ENCODE data around the gene NELL2. TPM values are rescaled to one million over a fixed set of nuclear protein-coding genes. Genes with fewer than 3 reads are reported as not detected.

The NELL2 gene
- total RNA-seq, 4 donors from 2014 or later: 1.1 to 22.9 (median 15.6) TPM

DNA sequence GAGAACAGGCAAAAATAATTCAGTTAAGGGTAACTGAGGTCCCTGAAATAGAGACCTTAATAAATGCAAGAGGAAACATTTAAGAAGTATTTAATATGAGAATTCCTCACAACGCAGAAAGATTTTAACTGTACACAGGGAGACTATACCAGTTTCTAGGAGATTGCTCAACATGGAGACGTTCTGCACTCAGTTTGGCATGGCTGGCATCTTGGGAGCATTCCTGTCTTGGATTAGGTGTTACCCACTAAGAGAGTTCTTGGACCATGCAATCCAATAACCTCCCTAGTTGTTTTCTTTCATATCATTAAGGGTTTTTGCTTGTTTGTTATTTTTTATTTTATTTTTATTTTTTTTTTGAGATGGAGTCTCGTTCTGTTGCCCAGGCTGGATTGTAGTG lies 302.4 kb downstream of the NELL2 start:
- DNase-seq (ENCODE audit: low spot score) (no peak), ATAC-seq (ENCODE audit: low FRiP score) (no peak)
- no peak for TF ChIP-seq CTCF (IDR thresholded peaks at IDR 0.05)

DNA sequence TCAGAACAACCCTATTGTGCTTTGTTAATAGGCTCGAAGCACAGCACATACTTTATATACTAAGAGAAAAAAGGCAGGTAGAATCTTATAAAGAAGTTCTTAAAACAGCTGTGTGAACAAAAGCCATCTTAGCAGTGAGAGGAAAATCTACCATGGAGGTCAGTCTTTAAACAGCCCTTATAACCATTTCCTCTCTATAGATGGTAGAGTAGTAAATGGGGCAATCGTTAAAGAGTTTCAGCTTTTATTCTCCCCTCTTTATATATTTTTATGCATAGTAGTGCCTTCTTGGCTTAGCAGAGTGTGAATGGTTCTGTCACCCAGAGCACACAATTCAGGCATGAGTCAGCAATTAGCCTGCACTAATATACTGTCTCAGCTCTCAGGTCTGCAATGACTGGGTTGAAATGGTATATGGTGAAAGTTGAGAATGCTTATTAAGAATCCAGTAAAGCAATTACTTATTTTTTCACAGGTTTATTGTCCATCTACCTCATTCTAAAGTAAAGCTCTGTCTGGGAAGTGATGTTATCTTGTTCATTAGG lies 305.0 kb downstream of the NELL2 start:
- no peak for TF ChIP-seq CTCF (IDR thresholded peaks at IDR 0.05)
- ATAC-seq (ENCODE audit: low FRiP score) (no peak), DNase-seq (ENCODE audit: low spot score) (no peak)

- DNase-seq (ENCODE audit: low spot score): no peak
- no peak for ATAC-seq (ENCODE audit: low FRiP score)
- no peak for TF ChIP-seq CTCF (IDR thresholded peaks at IDR 0.05)
These were observed 306.0 kb downstream of the NELL2 start for GRCh38 chr12:44570036-44570583.

DNA sequence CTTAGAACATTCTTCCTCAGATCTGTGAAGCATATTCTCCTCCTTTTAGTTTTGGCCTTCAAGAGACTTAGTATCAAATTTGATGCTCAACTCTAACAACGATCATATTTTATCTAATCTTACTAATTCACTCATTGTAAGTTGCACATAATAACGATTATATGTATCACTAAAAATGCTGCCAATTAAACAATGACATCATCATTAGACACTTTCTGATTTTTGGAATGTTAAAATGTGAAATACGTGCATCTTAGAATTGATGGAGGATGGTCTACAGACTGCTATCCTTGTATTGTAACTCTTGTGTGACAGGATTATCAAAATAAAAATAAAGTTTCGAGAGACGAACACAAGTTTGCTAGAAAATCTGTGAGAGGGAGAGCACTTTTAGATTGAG lies 311.0 kb downstream of the NELL2 start:
- no peak for ATAC-seq (ENCODE audit: low FRiP score)
- no peak for DNase-seq (ENCODE audit: low spot score)
- TF ChIP-seq CTCF (IDR thresholded peaks at IDR 0.05): no peak

- TF ChIP-seq CTCF (IDR thresholded peaks at IDR 0.05): no peak
- no peak for ATAC-seq (ENCODE audit: low FRiP score)
- no peak for DNase-seq (ENCODE audit: low spot score)
These were observed 312.6 kb downstream of the NELL2 start for GRCh38 chr12:44563486-44563885.

GRCh38 chr12:44558340-44559100 lies 317.6 kb downstream of the NELL2 start:
- no peak for ATAC-seq (ENCODE audit: low FRiP score)
- no peak for DNase-seq (ENCODE audit: low spot score)
- no peak for TF ChIP-seq CTCF (IDR thresholded peaks at IDR 0.05)

DNA sequence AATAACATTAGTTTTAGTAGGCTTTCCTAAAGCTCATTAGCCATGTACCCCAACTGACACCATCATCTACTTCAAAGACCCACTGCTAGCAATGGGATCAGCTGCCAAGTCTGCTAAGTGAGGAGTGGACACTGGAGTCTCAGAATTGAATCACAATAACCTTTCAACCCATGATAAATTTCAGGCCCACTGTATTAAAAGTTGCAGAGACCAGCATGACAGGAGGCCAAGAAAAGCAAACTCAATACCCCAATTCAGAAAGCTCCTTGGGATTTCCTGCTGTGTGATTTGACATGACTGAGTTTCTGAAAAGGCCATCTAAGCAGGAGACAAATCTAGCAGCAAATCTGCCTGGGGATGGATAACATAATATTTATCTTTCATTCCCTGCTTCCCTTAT lies 320.7 kb downstream of the NELL2 start:
- DNase-seq (ENCODE audit: low spot score) (no peak), ATAC-seq (ENCODE audit: low FRiP score) (no peak)
- no peak for TF ChIP-seq CTCF (IDR thresholded peaks at IDR 0.05)

Data from omental fat pad (tissue), 4 donors.